ENCODE data around the gene CRYZ. TPM values are rescaled to one million over a fixed set of nuclear protein-coding genes. Genes with fewer than 3 reads are reported as not detected.

CRYZ gene
- total RNA-seq, 1 experiment from 2014 or later, result 132 TPM

DNA sequence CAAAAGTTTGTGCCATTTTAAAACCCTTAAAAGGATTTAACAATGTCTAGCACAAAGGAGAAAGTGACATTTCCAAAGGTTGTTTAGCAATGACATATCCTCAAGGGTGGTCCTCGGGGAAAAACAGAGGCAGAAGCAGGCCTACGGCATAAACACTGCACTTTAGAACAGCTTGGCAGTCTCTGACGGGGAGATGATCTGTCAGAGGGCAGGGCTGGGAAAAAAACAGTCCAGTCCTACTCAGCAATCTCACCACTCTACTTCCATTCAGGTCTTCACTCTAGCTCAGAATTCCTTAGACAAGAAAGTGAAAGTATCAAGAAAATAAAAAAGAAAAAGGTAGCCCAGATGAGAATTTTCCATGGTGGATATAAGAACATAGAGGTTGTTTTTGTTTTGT, 4.1 kb downstream of the CRYZ start:
- no TSS peak for BruUV-seq (replicated peaks)
- no peak for DNase-seq
- H3K27me3 Mint-ChIP-seq (ENCODE audit: unreplicated experiment), result no peaks in the 10 kb centered on the region
- intact Hi-C loops (cut with micrococcal nuclease; ENCODE audit: unreplicated experiment), result no loop called here
- TF ChIP-seq, protein P1, sequence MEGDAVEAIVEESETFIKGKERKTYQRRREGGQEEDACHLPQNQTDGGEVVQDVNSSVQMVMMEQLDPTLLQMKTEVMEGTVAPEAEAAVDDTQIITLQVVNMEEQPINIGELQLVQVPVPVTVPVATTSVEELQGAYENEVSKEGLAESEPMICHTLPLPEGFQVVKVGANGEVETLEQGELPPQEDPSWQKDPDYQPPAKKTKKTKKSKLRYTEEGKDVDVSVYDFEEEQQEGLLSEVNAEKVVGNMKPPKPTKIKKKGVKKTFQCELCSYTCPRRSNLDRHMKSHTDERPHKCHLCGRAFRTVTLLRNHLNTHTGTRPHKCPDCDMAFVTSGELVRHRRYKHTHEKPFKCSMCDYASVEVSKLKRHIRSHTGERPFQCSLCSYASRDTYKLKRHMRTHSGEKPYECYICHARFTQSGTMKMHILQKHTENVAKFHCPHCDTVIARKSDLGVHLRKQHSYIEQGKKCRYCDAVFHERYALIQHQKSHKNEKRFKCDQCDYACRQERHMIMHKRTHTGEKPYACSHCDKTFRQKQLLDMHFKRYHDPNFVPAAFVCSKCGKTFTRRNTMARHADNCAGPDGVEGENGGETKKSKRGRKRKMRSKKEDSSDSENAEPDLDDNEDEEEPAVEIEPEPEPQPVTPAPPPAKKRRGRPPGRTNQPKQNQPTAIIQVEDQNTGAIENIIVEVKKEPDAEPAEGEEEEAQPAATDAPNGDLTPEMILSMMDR (IDR thresholded peaks at IDR 0.05; ENCODE audit: unreplicated experiment), result no peak
- CTCF ChIA-PET, result interaction anchor here (0.7 kb wide), 1 partner anchor 1035 kb away, joined by 3 read pairs; no protein-coding TSS in a partner anchor
- H3K27ac Mint-ChIP-seq (ENCODE audit: unreplicated experiment), result no peak overlapping the region
- peaks cover 69% of the 10 kb centered on the region for H3K36me3 Mint-ChIP-seq (ENCODE audit: insufficient read depth, unreplicated experiment)
- H3K4me3 Mint-ChIP-seq (ENCODE audit: low read depth, unreplicated experiment), result no peak overlapping the region
- no peaks in the 10 kb centered on the region for H3K9me3 Mint-ChIP-seq (ENCODE audit: low read depth, unreplicated experiment)
- peaks cover 15% of the 10 kb centered on the region for H3K4me1 Mint-ChIP-seq (ENCODE audit: low read depth, unreplicated experiment)

DNA sequence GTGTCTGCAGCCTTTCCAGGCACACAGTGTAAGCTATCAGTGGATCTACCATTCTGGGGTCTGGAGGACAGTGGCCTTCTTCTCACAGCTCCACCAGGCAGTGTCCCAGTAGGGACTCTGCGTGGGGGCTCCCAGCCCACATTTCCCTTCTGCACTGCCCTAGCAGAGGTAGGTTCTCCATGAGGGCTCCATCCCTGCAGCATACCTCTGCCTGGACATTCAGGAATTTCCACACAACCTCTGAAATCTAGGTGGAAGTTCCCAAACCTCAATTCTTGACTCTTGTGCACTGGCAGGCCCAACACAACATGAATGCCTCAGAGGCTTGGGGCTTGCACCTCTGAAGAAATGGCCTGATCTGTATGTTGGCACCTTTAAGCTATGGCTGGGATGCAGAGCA, 6.8 kb downstream of the CRYZ start:
- BruUV-seq (replicated peaks), result no TSS peak
- no peak overlapping the region for H3K27ac Mint-ChIP-seq (ENCODE audit: unreplicated experiment)
- no peaks in the 10 kb centered on the region for H3K27me3 Mint-ChIP-seq (ENCODE audit: unreplicated experiment)
- no peak overlapping the region for H3K4me3 Mint-ChIP-seq (ENCODE audit: low read depth, unreplicated experiment)
- intact Hi-C loops (cut with micrococcal nuclease; ENCODE audit: unreplicated experiment), result no loop called here
- peaks cover 15% of the 10 kb centered on the region for H3K4me1 Mint-ChIP-seq (ENCODE audit: low read depth, unreplicated experiment)
- no peaks in the 10 kb centered on the region for H3K9me3 Mint-ChIP-seq (ENCODE audit: low read depth, unreplicated experiment)
- DNase-seq, result no peak
- CTCF ChIA-PET, result no interaction called here
- TF ChIP-seq, protein P1 (IDR thresholded peaks at IDR 0.05; ENCODE audit: unreplicated experiment), result no peak
- peaks cover 51% of the 10 kb centered on the region for H3K36me3 Mint-ChIP-seq (ENCODE audit: insufficient read depth, unreplicated experiment)

DNA sequence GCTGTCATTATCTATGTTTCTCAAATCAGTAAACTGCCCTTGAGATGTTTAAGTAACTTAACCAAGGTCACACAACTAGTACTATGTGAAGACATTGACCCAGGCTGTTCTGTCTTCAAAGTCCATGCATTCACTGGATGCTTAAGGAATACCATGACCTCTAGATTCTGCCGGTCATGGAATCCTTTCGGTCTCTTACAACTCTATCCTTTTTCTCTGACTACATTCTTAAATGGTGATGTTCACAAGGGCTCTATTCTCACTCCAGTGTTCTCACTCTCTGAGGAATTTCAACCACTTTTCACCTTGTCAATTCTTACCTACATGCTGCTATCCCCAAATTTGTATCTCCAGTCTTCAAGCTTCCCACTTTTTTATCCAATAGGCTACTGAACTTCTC, 15.2 kb downstream of the CRYZ start:
- no TSS peak for BruUV-seq (replicated peaks)
- Mint-ChIP-seq H3K4me1 (ENCODE audit: low read depth, unreplicated experiment) (no peaks in the 10 kb centered on the region), H3K27me3 (ENCODE audit: unreplicated experiment) (no peaks in the 10 kb centered on the region), H3K27ac (ENCODE audit: unreplicated experiment) (no peak overlapping the region), H3K9me3 (ENCODE audit: low read depth, unreplicated experiment) (no peaks in the 10 kb centered on the region), H3K36me3 (ENCODE audit: insufficient read depth, unreplicated experiment) (peaks cover 22% of the 10 kb centered on the region), H3K4me3 (ENCODE audit: low read depth, unreplicated experiment) (no peak overlapping the region)
- TF ChIP-seq, protein P1 (IDR thresholded peaks at IDR 0.05; ENCODE audit: unreplicated experiment), result no peak
- CTCF ChIA-PET, result no interaction called here
- intact Hi-C loops (cut with micrococcal nuclease; ENCODE audit: unreplicated experiment), result no loop called here
- no peak for DNase-seq

DNA sequence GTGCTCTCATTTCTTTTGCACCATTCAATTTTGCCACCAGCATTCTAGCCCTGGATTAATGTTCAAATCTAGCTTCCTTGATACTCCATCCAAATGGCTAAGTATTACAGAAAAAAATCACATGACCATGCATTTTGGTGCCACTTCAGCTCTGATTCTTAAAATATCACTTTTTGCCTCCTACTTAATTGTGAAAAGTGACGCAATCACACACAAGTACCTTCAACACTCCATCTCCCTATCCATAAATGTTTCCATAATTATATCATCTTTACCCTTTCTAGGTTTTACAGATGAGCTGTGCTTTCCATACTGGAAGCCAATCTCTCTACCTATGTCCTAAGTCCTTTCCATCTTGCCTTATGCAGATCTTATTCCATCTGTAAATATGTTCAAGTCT, 16.0 kb downstream of the CRYZ start:
- no peak overlapping the region for H3K4me3 Mint-ChIP-seq (ENCODE audit: low read depth, unreplicated experiment)
- CTCF ChIA-PET, result interaction anchor here (0.7 kb wide), 1 partner anchor 17 kb away, joined by 3 read pairs; no protein-coding TSS in a partner anchor
- peaks cover 19% of the 10 kb centered on the region for H3K36me3 Mint-ChIP-seq (ENCODE audit: insufficient read depth, unreplicated experiment)
- DNase-seq, result no peak
- H3K4me1 Mint-ChIP-seq (ENCODE audit: low read depth, unreplicated experiment), result no peaks in the 10 kb centered on the region
- TF ChIP-seq, protein P1 (IDR thresholded peaks at IDR 0.05; ENCODE audit: unreplicated experiment), result no peak
- no peaks in the 10 kb centered on the region for H3K27me3 Mint-ChIP-seq (ENCODE audit: unreplicated experiment)
- no peak overlapping the region for H3K27ac Mint-ChIP-seq (ENCODE audit: unreplicated experiment)
- intact Hi-C loops (cut with micrococcal nuclease; ENCODE audit: unreplicated experiment), result no loop called here
- no TSS peak for BruUV-seq (replicated peaks)
- H3K9me3 Mint-ChIP-seq (ENCODE audit: low read depth, unreplicated experiment), result no peaks in the 10 kb centered on the region
